Panc1 (cell line): ENCODE data around the gene GOLGA8B.
"Not testable (repeated sequence)": the region's sequence is repeated elsewhere in the genome, so short reads cannot be mapped to it uniquely, and the experiment has no call there.

Source experiments
- CTCF ChIP-seq: fragments of 450-650 bp; IDR thresholded peaks from 2 replicates; pipeline ENCODE4 v1.5.1; 2017; ENCODE audit warnings: mild to moderate bottlenecking
- POLR2AphosphoS5 ChIP-seq: IDR thresholded peaks from 2 replicates; pipeline ENCODE4 v1.6.1; 2012; ENCODE audit warnings: mild to moderate bottlenecking, low read depth, low read length, moderate library complexity

- TF ChIP-seq CTCF, POLR2AphosphoS5: not testable (repeated sequence)
These were observed 2.5 kb upstream of the GOLGA8B start for GRCh38 chr15:34585966-34586365.
